Heart left ventricle (tissue), 13 donors: Measurements from ENCODE around the gene TRIM54.

Experiments used
- POLR2A ChIP-seq, 2 donors: fragments of 450-650 bp; IDR thresholded peaks; one replicate each; pipeline ENCODE4 v1.6.1; 2017; ENCODE audit warnings: antibody characterized with exemption in 2 of 2, mild to moderate bottlenecking in 2 of 2, moderate library complexity in 2 of 2
- TF ChIP-seq, protein P1 (sequence below), 12 donors: fragments of 200-600 bp; sonication (generic) in 4 of 12; IDR thresholded peaks; one replicate each; pipeline versions ENCODE4 v1.5.0 to v1.8.0; 2018 to 2022; ENCODE audit warnings: antibody characterized with exemption in 12 of 12, mild to moderate bottlenecking in 5 of 12
- donor health status: ischemic (EF 13 %, LVEDD 7.1; RV severe dilation, severe dysfunction).
- donor health status: DM: no; HTN: yes; CAD: no.
- donor health status: DM: no; HTN: no; CAD: no.
- donor health status: ischemic (EF 25% LVEDD 6.9; RV normal size, moderate dysfunction).
- donor health status: ischemic (EF 25% LVEDD 5.7; RV mildly dilated, moderate dysfunction).
- donor health status: ischemic (EF 35%, LVEDD 5.7; RV mildly dilated, moderate dysfunction).
- donor health status: nonischemic (EF 11% LVEDD 7.7; RV severe dilation, severe dysfunction).
- donor health status: DM: yes; HTN: yes; CAD: no.
- donor health status: PGD.
- donor health status: ischemic (EF 29% LVEDD 5.4; RV normal size, mild dysfunction).
- donor health status: nonischemic (EF 23%, LVEDD 6.1; RV moderate dilation, normal function).

DNA sequence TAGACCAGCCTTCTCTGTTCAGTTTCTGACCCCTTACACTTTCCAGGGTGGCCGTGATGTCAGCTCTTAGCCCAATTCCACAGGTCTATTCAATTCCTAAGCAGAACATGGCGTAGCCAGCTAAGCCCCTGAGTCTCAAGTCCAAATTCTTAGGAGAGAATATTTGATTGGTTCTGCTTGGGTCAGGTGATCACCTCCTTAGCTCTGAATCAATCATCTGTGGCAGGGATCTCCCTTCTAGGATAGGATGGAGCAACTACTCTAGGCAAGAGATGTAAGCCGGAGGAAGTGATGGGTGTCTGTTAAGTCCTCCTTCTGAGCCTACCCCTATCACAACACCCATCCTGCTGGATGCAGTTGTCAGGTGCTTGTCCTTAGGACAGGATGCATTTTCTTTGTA is 15.0 kb downstream of the TRIM54 start:
- TF ChIP-seq, protein P1, sequence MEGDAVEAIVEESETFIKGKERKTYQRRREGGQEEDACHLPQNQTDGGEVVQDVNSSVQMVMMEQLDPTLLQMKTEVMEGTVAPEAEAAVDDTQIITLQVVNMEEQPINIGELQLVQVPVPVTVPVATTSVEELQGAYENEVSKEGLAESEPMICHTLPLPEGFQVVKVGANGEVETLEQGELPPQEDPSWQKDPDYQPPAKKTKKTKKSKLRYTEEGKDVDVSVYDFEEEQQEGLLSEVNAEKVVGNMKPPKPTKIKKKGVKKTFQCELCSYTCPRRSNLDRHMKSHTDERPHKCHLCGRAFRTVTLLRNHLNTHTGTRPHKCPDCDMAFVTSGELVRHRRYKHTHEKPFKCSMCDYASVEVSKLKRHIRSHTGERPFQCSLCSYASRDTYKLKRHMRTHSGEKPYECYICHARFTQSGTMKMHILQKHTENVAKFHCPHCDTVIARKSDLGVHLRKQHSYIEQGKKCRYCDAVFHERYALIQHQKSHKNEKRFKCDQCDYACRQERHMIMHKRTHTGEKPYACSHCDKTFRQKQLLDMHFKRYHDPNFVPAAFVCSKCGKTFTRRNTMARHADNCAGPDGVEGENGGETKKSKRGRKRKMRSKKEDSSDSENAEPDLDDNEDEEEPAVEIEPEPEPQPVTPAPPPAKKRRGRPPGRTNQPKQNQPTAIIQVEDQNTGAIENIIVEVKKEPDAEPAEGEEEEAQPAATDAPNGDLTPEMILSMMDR (IDR thresholded peaks at IDR 0.05): no peak
- TF ChIP-seq POLR2A (IDR thresholded peaks at IDR 0.05): no peak
